GM12874 (cell line): ENCODE results near the gene MBNL3.

Source experiments
- CTCF ChIP-seq: IDR thresholded peaks from 2 replicates; pipeline ENCODE4 v1.5.1; 2011; ENCODE audit warnings: low read depth, mild to moderate bottlenecking, control low read depth, low read length, moderate library complexity; ENCODE audit not compliant: insufficient read depth

MBNL3 gene

GRCh38 chrX:132467026-132467425 is 21.8 kb downstream of the MBNL3 start:
- no peak for TF ChIP-seq CTCF

- TF ChIP-seq CTCF, result peak; percentile 29; the same call in 1 of the 2 replicates
Measured at GRCh38 chrX:132463411-132463810, 25.4 kb downstream of the MBNL3 start.

GRCh38 chrX:132461886-132462285 is 27.0 kb downstream of the MBNL3 start:
- no peak for TF ChIP-seq CTCF

GRCh38 chrX:132452911-132453550 is 35.8 kb downstream of the MBNL3 start:
- TF ChIP-seq CTCF, result no peak

- TF ChIP-seq CTCF, result no peak
Measured at GRCh38 chrX:132444936-132445335, 43.9 kb downstream of the MBNL3 start.

GRCh38 chrX:132443196-132444135 is 45.4 kb downstream of the MBNL3 start:
- no peak for TF ChIP-seq CTCF

GRCh38 chrX:132442691-132443090 is 46.1 kb downstream of the MBNL3 start:
- no peak for TF ChIP-seq CTCF
